Middle frontal gyrus (tissue), 1 donor: ENCODE measurements around the gene ANKRD22.

ENCODE experiments used
- DNase-seq: peaks from one replicate; pipeline ENCODE4 v3.0.0-alpha.2; 2015; ENCODE audit warnings: low spot score; ENCODE audit errors: extremely low spot score

The ANKRD22 gene

GRCh38 chr10:88802523-88803285, 48.9 kb downstream of the ANKRD22 start, which contains the start of gene LIPM:
Gene LIPM (plus strand): TSS chr10:88802730. CDS start chr10:88802897, 167 bp downstream.
- no peak for DNase-seq

DNA sequence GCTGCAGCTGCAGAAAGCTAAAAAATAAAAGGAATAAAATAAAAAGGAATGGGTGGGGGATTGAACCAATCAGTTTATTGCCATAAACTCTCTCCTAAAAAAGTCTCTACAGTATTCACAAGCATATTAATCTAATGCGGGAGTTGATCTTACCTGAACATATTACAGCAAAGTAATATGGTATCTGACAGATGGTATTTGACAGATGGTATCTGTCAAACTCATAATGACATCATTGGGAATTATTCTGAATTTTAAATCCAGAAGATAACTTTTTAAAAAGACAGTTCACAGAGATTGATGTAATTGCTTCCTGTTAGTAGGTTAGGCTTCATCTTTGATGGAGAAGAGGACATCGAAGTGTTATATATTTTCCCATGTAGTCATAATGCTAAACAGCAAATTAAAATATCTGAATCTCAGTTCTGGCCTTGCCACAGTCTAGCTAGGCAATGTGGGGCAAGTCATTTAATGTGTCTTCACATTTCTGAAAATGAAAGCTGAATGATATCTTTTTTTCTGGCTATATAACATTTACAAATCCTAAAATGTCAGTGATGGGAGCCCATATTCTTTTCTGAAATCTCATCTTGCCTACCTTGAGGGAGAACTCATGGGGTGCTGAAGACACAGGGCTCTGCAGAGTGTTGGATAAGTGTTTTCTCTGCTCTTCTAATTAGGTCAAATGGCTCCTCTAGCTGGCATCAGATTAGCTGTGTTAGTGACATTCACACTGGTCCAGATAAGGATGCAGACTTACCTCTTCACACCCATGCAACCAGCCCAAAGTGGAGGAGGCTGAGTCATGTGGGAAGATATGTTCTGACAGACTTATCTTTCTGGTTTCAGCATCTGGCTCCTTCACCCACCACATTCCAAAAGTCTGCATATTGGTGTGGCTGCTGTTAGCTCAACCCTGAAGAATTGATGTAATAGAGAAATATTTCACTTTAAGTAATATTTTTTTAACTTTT, 51.2 kb downstream of the ANKRD22 start:
- DNase-seq, result no peak

DNA sequence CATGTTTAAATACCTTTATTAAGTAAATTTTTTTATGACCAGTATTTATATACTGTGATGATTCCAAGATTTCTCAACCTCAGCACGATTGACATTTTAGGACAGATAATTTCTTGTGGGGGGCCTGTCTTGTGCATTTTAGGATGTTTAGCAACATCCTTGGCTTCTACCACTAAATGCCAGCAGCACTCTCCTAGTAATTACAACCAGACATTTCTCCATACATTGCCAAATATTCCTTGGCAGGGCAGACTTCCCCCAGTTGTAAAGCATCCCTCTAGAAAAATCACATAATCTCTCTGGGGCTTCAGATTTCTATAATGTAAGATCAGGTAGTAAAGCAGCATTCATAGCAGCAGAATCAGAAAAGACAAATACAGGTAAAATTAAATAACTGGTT, 56.9 kb downstream of the ANKRD22 start:
- DNase-seq, result no peak

DNA sequence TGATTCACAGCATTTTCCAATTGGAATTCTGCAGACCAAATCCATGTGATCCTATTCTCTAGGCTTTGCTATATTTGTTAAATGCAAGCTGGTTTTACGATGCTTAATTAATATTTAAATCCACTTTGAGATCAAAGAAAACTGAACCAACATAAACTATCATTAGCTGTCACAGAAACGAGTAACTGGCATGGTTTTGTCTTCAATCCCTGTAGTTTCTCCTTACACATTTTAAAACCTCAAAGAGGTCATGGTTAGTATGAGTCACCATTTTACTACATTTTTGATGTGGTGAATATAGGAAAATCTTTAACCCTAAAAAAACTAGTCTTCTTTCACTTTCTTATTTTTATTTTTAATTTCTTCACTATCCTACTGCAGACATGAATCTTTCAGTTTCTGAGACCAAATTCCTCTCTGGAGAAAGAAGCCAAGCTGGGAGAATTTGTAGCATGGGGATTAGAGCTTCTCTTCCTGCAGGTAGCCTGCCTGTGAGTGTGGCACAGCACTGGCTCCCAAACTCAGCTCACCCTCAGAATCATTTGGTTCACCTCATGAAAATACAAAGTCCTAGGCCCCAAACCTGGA, 57.8 kb downstream of the ANKRD22 start:
- no peak for DNase-seq

DNA sequence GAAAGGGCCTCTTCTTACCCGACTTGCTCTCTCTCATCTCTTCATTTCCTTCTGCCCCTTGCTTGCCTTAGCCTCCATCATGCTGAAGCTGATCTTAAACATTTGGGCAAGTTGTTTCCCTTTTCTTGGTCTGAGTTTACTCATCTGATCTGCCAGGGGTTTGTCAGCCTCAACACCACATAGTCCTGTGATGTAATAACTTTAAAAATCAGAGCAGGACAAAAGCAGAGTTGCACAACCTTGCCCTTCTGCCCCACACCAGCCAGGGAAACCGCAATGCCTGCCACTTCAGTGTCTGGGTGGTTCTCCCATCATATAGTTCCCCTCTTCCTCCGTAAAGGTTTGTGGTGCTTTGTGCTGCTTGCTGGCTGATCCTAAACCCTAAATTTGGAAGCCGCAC, 59.0 kb downstream of the ANKRD22 start:
- DNase-seq, result no peak

DNA sequence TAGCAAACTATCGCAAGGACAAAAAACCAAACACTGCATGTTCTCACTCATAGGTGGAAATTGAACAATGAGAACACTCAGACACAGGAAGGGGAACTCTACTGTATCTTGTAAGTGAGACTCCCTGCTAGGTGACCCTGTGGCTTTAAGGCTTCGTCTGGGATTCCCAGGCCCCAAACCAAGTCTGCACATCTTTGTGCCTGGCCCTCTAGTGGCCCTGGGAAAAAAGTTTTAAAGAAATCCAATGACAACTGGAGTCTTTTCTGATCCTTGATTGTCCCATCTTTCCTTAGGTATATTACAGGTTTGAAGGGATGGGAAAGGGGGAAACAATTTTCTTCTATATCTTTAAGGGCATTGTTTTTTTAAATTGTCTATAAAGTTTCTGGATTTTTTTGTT, 59.7 kb downstream of the ANKRD22 start:
- DNase-seq, result no peak

- no peak for DNase-seq
These were observed 62.7 kb downstream of the ANKRD22 start for GRCh38 chr10:88788924-88789323.

GRCh38 chr10:88787463-88787862, 64.2 kb downstream of the ANKRD22 start:
- DNase-seq, result no peak

GRCh38 chr10:88786032-88786770, 65.4 kb downstream of the ANKRD22 start:
- no peak for DNase-seq

GRCh38 chr10:88783724-88784123, 67.9 kb downstream of the ANKRD22 start:
- no peak for DNase-seq

DNA sequence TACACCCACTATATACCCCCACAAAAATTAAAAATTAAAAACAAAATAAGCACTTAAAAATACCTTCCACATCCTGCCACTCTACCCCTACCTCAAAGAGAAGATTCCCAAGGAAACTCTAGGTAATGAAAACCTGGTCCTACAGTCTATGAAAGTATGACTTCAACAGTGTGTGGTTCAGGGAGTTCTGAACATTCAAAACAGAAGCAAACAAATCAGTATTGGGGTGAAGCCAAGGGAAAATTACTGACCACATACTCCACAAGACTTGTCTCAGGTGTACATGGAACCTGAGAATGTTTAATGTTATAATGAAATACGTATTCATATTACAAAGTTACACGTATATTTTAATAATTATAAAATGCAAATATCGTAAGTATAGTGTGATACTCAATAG, 69.4 kb downstream of the ANKRD22 start:
- no peak for DNase-seq

GRCh38 chr10:88781206-88781605, 70.4 kb downstream of the ANKRD22 start:
- DNase-seq, result no peak
